Neural cell (in vitro differentiated cells): ENCODE data around the gene SESN1. TPM values are rescaled to one million over a fixed set of nuclear protein-coding genes. Genes with fewer than 3 reads are reported as not detected.

ENCODE experiments used
- H2AFZ ChIP-seq: fragments of 200-600, 300-800 bp; sonication (generic), shearing (Covaris generic); 2 replicates; pipeline ENCODE4 v1.6.0; 2014; ENCODE audit warnings: low read depth, mild to moderate bottlenecking, antibody characterized with exemption, low read length, moderate library complexity
- H3F3A ChIP-seq: fragments of 200-600 bp; shearing (Covaris generic); 2 replicates; pipeline ENCODE4 v1.6.1; 2016; ENCODE audit warnings: mild to moderate bottlenecking, moderate library complexity, mixed read lengths, antibody characterized with exemption, low read length; ENCODE audit not compliant: insufficient read depth, poor library complexity, severe bottlenecking
- H3K27ac ChIP-seq: fragments of 200-600, 300-800 bp; sonication (generic), shearing (Covaris generic); 2 replicates; pipeline ENCODE4 v1.5.1; 2014; ENCODE audit warnings: mild to moderate bottlenecking, low read length, moderate library complexity
- H3K27me3 ChIP-seq: fragments of 300-800, 200-600 bp; sonication (generic), shearing (Covaris generic); 2 replicates; pipeline ENCODE4 v1.6.0; 2014; ENCODE audit warnings: mild to moderate bottlenecking, low read depth, low read length, moderate library complexity; ENCODE audit not compliant: insufficient read depth
- H3K36me3 ChIP-seq: fragments of 300-800, 200-600 bp; sonication (generic), shearing (Covaris generic); 2 replicates; pipeline ENCODE4 v1.5.1; 2014; ENCODE audit warnings: mild to moderate bottlenecking, antibody characterized with exemption, low read length, moderate library complexity; ENCODE audit not compliant: insufficient read depth
- H3K4me2 ChIP-seq: fragments of 300-800, 200-600 bp; sonication (generic), shearing (Covaris generic); 2 replicates; pipeline ENCODE4 v1.6.0; 2014; ENCODE audit warnings: mild to moderate bottlenecking, low read length
- H3K4me3 ChIP-seq: fragments of 300-800, 200-600 bp; sonication (generic), shearing (Covaris generic); 2 replicates; pipeline ENCODE4 v1.5.1; 2014; ENCODE audit warnings: mild to moderate bottlenecking, low read length, moderate library complexity
- H3K79me2 ChIP-seq: fragments of 200-600 bp; shearing (Covaris generic); replicated peaks from 2 replicates; pipeline ENCODE4 v1.6.0; 2014; ENCODE audit warnings: mild to moderate bottlenecking, low read length, moderate library complexity; ENCODE audit not compliant: insufficient read depth
- H3K9ac ChIP-seq: fragments of 300-800, 200-600 bp; sonication (generic), shearing (Covaris generic); 2 replicates; pipeline ENCODE4 v1.6.1; 2016; ENCODE audit warnings: mild to moderate bottlenecking, low read length, mixed read lengths
- H3K9me2 ChIP-seq: fragments of 200-600 bp; shearing (Covaris generic); 2 replicates; pipeline ENCODE4 v1.6.1; 2016; ENCODE audit warnings: mild to moderate bottlenecking, low read length, mixed read lengths; ENCODE audit not compliant: insufficient read depth
- H3K9me3 ChIP-seq: fragments of 200-600, 300-800 bp; sonication (generic), shearing (Covaris generic); 2 replicates; pipeline ENCODE4 v1.6.1; 2016; ENCODE audit warnings: mild to moderate bottlenecking, mixed run types, low read length, moderate library complexity, mixed read lengths
- H4K20me1 ChIP-seq: fragments of 200-600 bp; shearing (Covaris generic); 2 replicates; pipeline ENCODE4 v1.6.1; 2016; ENCODE audit warnings: mild to moderate bottlenecking, mixed run types; ENCODE audit not compliant: insufficient read depth
- CTCF ChIP-seq: fragments of 450-650 bp; IDR thresholded peaks from 2 replicates; pipeline ENCODE4 v1.5.1; 2014; ENCODE audit warnings: antibody characterized with exemption, mild to moderate bottlenecking, moderate library complexity; ENCODE audit not compliant: poor library complexity, severe bottlenecking
- EP300 ChIP-seq: fragments of 450-650 bp; conservative IDR thresholded peaks from 2 replicates; pipeline ENCODE4 v1.6.1; 2014; ENCODE audit warnings: antibody characterized with exemption, mild to moderate bottlenecking, moderate library complexity; ENCODE audit not compliant: poor library complexity, severe bottlenecking
- EZH2 ChIP-seq: fragments of 200-600, 300-800 bp; shearing (Covaris generic), sonication (generic); IDR thresholded peaks from 2 replicates; pipeline ENCODE4 v1.6.1; 2014; ENCODE audit warnings: antibody characterized with exemption, low read length, borderline replicate concordance, mild to moderate bottlenecking; ENCODE audit not compliant: insufficient read depth, poor library complexity, severe bottlenecking
- MXI1 ChIP-seq: fragments of 450-650 bp; conservative IDR thresholded peaks from 2 replicates; pipeline ENCODE4 v1.6.1; 2014; ENCODE audit warnings: antibody characterized with exemption, mild to moderate bottlenecking; ENCODE audit not compliant: poor library complexity, severe bottlenecking
- POLR2AphosphoS5 ChIP-seq: IDR thresholded peaks from 2 replicates; pipeline ENCODE4 v1.6.1; 2012
- RAD21 ChIP-seq: fragments of 450-650 bp; conservative IDR thresholded peaks from 2 replicates; pipeline ENCODE4 v1.6.1; 2014; ENCODE audit warnings: antibody characterized with exemption, mild to moderate bottlenecking, moderate library complexity
- REST ChIP-seq: IDR thresholded peaks from 2 replicates; pipeline ENCODE4 v1.6.1; 2012; ENCODE audit warnings: borderline replicate concordance
- SMC3 ChIP-seq: fragments of 450-650 bp; conservative IDR thresholded peaks from 2 replicates; pipeline ENCODE4 v1.6.1; 2014; ENCODE audit warnings: antibody characterized with exemption, mild to moderate bottlenecking, moderate library complexity; ENCODE audit not compliant: poor library complexity
- TAF1 ChIP-seq: IDR thresholded peaks from 2 replicates; pipeline ENCODE4 v1.6.1; 2012; ENCODE audit warnings: low read depth
- polyA plus RNA-seq: library from polyadenylated mRNA; depleted of rRNA; stranded (reverse); fragments of >200 nt; gene quantifications from 2 replicates; pipeline ENCODE4 v1.2.3, GENCODE V29; 2014

SESN1 gene
- polyA plus RNA-seq, 1 donor from 2014 or later, result 46.4 TPM

DNA sequence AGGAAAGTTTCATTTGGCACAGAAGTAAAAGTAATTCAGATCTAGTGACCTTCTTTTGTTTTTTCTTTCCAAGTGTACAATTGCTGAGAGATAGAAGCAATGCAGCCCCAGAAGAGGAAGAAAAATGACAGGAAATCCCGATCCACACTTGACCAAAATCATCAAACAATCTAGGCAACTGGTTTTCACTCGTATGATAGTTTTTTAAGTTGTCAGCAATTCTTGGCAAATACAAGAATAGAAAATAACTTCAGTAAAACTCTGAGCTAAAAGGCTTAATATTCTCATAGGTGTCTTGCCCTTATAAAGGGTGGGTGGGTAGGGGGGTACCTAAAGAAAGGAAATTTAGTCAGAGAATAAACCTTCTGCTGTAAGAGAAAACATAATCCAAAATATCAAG is 36.0 kb downstream of the SESN1 start:
- Histone ChIP-seq H3F3A (no peaks in the 10 kb centered on the region), H4K20me1 (no peaks in the 10 kb centered on the region), H3K9ac (no peak overlapping the region), H3K36me3 (no peaks in the 10 kb centered on the region), H3K4me2 (no peak overlapping the region), H3K4me3 (no peak overlapping the region), H3K9me3 (no peaks in the 10 kb centered on the region), H3K27me3 (no peaks in the 10 kb centered on the region), H3K79me2 (no peaks in the 10 kb centered on the region), H2AFZ (no peak overlapping the region), H3K27ac (no peak overlapping the region), H3K9me2 (no peaks in the 10 kb centered on the region)
- TF ChIP-seq EZH2 (no peak), REST (no peak), CTCF (no peak), POLR2AphosphoS5 (no peak), SMC3 (no peak), EP300 (no peak), RAD21 (no peak)

- Histone ChIP-seq H3K9me3 (no peaks in the 10 kb centered on the region), H3K9ac (no peak overlapping the region), H3K4me3 (no peak overlapping the region), H2AFZ (no peak overlapping the region), H3K79me2 (no peaks in the 10 kb centered on the region), H3K27me3 (no peaks in the 10 kb centered on the region), H3F3A (no peaks in the 10 kb centered on the region), H4K20me1 (no peaks in the 10 kb centered on the region), H3K36me3 (no peaks in the 10 kb centered on the region), H3K27ac (no peak overlapping the region), H3K9me2 (no peaks in the 10 kb centered on the region), H3K4me2 (no peak overlapping the region)
- TF ChIP-seq MXI1 (no peak), SMC3 (no peak), REST (no peak), EZH2 (no peak), POLR2AphosphoS5 (no peak), EP300 (no peak), TAF1 (no peak), CTCF (no peak), RAD21 (no peak)
These were observed 38.0 kb downstream of the SESN1 start for GRCh38 chr6:109056661-109057060.
